ENCODE results near the gene RANBP3L.
"Not testable (repeated sequence)": the region's sequence is repeated elsewhere in the genome, so short reads cannot be mapped to it uniquely, and the experiment has no call there.

RANBP3L gene
- 0 reads per million in 2 donors for total RNA-seq

DNA sequence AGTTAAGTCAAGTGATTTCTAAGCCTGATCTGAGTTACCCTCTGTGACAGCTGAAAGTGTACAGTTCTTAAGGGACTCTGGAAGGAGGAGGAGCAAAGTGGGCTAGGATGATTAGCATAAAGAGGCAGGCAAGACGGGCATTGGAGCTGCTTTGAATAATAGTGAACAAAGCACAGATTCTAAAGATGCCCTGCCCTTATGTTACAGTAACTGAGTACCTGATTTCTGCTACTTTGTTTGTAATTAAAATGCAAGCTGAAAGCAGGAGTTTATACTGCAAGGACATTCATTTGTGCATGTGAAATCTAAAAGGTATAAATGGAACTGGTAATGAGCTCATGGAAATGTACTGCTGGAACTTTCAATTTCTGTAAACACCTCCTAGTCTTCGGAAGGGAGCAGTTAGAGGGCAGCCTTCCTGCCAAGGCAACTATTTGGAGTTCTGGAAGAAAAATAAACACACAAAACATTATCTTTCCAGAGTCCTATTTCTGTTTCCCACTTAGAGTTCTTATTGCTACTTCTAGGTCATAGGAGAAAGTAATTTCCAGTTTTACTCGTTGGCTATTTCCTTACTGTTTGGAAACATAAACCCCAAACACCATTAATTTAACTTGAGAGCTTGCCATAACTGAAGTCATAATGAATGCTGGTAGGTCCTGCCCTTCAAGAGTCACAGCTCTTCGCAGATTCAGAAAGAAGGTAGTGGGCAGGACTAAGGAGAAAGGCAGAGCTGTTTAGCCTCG is at the start of gene RANBP3L:
Gene RANBP3L, minus strand, starts transcription at position 45 of the 746 bp plus-strand sequence. CDS start 486 bp downstream, outside the sequence.
- no peak for DNase-seq

GRCh38 chr5:36346896-36347690 is 45.4 kb upstream of the RANBP3L start:
- DNase-seq: no peak

- DNase-seq: no peak
Observed at GRCh38 chr5:36344899-36345298, 43.2 kb upstream of the RANBP3L start.

- DNase-seq: not testable (repeated sequence)
Observed at GRCh38 chr5:36341720-36342119, 40.0 kb upstream of the RANBP3L start.

DNA sequence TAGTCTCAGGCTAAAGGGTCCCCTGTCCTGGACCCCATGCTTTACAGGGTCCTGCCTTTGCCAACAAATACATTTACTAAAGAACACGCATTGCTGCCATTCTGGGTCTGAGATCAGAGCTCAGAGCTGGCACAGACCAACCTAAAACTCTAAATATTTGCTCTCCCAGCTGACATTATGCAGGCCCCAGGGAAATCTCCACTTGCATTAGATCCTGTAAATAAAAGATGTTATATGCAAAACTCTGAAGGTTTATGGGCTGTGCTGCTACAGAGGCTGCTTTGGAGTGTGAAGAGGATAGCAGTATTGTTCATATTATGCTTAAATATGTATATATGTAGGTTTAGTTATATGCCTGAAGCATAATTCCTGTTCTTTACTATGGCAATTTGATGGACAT is 35.9 kb upstream of the RANBP3L start:
- DNase-seq: no peak

DNA sequence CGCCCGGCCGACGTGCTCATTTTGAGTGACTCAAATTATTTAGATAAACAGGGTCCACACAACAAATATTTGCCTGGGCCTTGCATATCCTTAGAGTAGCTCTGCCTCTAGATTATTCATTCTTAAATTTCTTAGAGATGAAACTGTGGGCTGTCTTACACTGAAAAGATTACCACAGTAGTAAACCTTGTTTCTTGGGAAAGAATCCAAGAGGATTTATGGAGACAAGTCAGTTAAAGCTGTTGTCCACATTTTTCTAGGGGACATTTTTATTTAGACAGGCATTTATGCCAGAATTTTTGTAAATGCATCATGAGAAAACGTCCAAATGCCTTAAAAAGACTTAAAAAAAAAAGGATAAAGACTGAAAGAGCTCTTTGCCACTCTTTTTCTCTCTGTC is 32.6 kb upstream of the RANBP3L start:
- no peak for DNase-seq

DNA sequence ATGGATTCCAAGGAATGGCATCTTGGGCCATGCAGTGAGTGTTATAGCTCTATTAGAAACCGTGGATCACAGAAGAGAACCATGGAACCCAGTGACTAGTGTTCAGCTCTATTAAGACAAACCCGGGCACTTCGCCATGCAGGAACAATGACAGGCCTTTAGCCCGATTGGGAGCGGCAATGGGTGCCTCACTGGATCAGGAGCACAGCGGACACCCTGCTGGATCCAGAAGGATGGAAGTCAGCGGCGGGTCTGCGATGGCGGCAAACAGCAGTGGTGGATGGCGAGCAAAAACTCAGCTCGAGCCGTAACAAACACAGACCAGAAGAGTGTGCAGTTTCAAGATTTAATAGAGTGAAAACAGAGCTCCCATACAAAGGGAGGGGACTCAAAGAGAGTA is 31.0 kb upstream of the RANBP3L start:
- not testable (repeated sequence) for DNase-seq

- no peak for DNase-seq
Observed at GRCh38 chr5:36325196-36325595, 23.5 kb upstream of the RANBP3L start.

DNA sequence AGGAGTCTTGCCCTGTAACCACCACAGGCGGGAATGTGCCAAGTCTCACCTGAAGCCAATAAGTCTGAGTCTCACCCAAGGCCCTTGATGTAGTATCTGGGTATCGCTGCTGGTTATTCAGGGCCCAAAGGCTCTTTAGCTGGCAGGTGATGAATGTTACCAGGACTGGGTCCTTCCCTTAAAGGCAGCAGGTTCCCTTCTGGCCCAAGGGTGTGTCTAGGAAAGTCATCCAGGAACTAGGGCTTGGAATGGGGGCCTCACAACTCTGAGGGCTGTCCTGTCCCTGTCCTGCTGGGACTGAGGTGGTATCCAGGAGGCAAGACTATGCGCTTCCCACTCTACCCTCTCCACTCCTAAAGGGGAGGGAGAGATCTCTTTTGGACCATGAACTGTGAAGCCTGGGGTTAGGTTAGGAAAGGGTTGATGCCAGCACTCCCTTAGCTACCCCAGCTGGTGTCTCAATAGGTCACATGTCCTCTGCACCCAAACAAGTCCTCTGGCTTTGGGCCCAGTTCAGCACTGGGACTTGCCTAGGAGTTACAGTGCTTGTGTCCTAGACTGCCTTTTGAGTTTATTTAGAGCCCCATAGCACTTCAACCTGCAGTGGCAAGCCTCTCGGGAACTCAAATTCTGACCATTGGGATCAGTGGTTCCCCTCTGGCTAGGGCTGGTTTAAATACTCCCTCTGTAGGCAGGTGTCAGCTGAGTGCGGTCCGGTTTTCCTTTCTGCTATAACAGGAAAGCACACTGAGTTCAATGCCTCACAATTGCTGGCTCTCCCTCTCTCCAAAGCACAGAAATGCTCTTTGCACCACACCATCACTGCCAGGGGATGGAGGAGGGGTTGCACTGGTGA is 22.5 kb upstream of the RANBP3L start:
- no peak for DNase-seq

DNA sequence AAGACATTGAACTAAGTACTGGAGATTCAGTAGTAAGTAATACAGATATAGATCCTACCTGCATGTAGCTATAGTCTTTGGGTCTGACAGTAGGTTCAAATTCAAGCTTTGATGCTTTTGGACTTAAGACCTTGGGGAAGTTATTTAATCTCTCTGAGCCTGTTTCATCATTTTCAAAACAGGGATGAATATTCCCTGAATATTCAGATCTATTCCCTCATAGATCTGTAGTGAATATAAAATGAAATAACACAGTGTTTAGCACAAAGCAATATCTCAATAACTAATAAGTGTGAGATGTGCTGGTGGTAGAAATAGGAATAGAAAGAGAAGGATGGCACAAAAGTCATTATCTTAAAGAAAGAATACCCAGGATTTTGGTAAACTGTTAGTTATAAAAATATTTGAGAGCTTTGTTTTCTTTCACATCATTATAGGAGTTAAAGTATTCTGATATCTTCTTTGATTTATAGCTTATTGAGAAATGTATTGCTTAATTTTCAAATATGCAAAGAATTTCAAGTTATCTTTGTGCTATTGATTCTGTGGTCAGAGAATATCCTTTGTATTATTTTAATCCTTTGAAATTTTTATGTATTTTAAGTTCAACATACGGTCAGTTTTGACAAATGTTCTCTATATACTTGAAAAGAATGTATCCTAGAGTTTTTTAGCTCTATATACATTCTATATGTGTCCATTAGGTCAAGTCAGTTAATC is 11.4 kb upstream of the RANBP3L start:
- no peak for DNase-seq

DNA sequence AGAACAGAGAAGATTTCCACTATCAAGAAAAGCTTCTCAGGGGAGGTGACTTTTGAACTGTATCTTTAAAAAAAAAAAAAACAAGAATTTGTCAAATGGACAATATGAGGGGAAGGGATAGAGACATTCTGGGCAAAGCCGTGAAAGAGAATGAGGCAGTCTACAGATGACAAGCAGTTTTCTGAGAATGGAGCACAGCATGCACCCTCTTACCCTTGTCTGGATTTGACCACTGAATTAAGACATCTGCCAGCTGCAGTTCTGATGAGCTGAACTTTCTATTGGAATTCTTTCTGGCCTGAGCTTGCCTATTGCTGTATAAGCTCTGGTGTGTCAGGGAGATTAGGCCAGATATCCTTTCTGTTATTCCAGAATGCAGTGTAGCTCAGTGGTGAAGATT is 10.3 kb upstream of the RANBP3L start:
- DNase-seq: no peak

- no peak for DNase-seq
Observed at GRCh38 chr5:36310138-36310537, 8.4 kb upstream of the RANBP3L start.

GRCh38 chr5:36305571-36306326 is 4.0 kb upstream of the RANBP3L start:
- DNase-seq: no peak

GRCh38 chr5:36304095-36304805 is 2.5 kb upstream of the RANBP3L start:
- no peak for DNase-seq

DNA sequence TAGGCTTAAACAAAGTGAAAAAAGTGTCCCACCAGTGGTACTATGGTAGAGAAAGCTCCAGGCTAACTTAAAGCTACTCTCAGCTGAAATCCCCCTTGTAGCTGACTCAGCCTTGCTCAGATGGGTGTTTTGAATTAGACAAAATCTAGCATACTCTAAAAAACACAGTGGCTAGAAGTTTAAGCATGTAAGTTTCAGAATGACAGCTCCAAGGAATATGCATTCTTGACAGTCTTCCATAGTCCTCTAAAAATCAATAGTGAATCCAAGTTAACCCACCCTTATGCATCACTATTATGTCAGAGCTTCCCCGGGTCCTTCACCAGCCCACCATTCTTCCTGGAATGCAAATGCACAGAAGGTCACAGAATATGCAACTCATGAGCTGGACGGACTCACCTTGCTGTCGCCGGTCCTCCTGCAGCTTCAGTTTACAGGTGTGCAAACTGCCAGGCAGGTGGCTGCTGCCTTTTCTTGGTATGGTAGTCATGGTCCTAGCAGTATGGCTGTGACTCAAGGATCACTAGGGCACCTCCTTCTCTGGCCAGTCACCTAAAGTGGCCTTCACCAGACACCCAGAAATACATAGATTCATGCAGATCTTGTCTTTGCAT is 668 bp downstream of the RANBP3L start:
- no peak for DNase-seq

GRCh38 chr5:36300191-36300926 is 1.3 kb downstream of the RANBP3L start:
- no peak for DNase-seq

DNA sequence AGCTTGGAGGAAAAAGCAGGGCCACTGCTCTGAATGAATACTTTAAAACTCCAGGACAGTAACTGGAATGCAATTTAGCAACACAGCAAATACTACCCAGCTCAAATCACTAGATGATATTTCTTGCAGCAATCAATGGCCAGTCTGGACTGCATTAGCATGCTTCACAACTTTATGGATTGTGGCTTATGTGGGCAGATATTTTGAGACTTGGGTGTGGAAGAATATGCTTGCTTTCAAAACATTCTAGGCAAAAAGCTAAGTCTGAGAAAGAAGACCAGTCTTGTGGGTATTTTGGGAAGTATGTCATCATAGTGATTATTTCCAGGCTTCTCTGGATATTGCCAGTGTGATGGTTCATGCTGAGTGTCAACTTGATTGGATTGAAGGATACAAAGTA is 3.1 kb downstream of the RANBP3L start:
- no peak for DNase-seq

DNA sequence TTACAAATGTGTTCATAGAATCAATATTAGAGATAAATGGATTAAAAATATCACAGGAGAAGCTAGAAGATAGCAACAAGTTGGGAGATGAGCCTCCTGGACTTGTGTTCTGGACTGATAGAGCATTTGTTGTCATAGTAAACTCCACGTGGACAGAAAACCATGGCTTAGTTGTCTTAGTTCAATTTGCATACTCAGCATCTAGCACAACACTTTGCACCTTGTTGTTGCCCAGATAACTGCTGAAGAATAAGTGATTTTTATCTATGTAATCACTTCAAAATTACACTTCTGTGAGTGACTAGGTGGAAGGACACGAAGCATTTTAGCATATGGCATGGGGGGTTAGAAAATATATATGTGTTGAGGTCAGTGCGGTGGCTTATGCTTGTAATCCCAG is 4.0 kb downstream of the RANBP3L start:
- no peak for DNase-seq

- DNase-seq: no peak
Observed at GRCh38 chr5:36285837-36286615, 15.7 kb downstream of the RANBP3L start.
